HK-2 (cell line): ENCODE results near the gene ZKSCAN1.
A peak's percentile ranks its signal among the peaks of the same experiment; 100 is the strongest.
"Not testable (repeated sequence)": the region's sequence is repeated elsewhere in the genome, so short reads cannot be mapped to it uniquely, and the experiment has no call there.

Experiments
- DNase-seq: peaks from one replicate; pipeline ENCODE4 v3.0.0-alpha.2; 2018; ENCODE audit not compliant: unreplicated experiment

Gene ZKSCAN1

GRCh38 chr7:100003711-100004661, 11.4 kb upstream of the ZKSCAN1 start:
- DNase-seq, result no peak

DNA sequence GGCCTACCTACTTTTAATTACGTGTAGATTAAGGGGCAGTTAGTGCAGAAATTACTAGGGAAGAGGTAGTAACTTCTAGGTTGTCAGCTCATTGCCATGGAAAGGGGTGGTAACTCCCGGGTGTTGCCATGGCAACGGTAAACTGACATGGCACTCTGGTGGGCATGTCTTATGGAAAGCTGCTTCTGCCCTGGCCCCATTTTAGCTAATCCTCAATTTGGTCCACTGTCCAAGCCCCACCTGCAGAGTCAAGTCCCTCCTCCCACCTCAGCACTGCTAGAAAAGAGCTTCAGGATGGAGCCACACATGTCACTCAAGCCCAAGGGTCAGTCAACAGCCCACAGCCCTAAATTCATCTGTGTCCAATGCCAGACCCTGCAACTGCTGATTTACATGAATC, 7.5 kb upstream of the ZKSCAN1 start:
- no peak for DNase-seq

DNA sequence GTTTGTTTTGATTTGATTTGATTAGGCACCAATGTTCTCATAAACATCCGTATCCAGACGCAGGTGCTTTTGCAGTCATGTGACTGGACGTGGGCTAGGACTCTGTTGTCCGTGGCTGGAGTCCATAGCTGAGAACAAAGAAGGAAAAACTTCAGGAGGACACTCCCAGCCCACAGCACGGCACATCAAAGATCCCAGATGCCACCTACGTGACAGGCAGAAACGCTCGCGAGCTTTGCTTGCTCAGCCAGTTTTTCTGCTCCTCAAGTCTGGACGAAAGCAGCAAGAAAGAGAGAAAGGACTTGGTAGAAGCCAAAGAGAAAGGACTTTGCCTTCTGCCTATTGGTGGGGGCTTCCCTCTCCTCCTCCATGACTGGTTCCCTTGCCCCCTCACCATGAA, 6.9 kb upstream of the ZKSCAN1 start:
- no peak for DNase-seq

DNA sequence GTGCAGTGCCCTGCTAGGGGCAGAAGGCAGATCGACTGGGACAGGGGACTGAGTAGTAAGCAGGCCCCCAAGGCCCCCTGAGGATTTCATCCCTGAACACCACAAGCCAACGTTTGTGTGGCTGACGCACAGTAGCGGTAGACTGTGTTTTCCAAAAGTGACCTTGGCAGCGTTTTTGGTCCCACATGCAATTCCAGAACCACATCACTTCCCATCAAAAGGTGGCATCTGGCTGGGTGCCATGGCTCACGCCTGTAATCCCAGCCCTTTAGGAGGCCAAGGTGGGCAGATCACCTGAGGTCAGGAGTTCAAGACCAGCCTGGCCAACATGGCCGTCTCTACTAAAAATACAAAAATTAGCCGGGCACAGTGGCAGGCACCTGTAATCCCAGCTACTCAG, 5.4 kb upstream of the ZKSCAN1 start:
- DNase-seq, result not testable (repeated sequence)

DNA sequence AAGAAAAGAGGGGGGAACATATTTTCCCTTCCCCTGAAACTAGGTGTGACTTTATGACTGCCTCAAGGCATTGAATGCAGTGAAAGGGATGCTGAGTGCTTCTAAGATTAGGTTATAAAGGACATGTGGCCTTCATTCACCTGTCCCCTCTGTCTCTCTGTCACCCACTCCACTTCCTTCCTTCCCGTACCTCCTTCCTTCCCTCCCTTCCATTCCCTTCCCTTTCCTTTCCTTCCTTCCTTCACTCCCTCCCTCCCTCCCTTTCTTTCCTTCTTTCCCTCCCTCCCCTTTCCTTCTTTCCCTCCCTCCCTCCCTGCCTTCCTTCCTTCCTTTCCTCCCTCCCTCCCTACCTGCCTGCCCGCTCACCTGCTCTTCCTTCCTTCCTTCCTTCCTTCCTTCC, 4.5 kb upstream of the ZKSCAN1 start:
- DNase-seq, result no peak

GRCh38 chr7:100011516-100011915, 3.9 kb upstream of the ZKSCAN1 start:
- no peak for DNase-seq

DNA sequence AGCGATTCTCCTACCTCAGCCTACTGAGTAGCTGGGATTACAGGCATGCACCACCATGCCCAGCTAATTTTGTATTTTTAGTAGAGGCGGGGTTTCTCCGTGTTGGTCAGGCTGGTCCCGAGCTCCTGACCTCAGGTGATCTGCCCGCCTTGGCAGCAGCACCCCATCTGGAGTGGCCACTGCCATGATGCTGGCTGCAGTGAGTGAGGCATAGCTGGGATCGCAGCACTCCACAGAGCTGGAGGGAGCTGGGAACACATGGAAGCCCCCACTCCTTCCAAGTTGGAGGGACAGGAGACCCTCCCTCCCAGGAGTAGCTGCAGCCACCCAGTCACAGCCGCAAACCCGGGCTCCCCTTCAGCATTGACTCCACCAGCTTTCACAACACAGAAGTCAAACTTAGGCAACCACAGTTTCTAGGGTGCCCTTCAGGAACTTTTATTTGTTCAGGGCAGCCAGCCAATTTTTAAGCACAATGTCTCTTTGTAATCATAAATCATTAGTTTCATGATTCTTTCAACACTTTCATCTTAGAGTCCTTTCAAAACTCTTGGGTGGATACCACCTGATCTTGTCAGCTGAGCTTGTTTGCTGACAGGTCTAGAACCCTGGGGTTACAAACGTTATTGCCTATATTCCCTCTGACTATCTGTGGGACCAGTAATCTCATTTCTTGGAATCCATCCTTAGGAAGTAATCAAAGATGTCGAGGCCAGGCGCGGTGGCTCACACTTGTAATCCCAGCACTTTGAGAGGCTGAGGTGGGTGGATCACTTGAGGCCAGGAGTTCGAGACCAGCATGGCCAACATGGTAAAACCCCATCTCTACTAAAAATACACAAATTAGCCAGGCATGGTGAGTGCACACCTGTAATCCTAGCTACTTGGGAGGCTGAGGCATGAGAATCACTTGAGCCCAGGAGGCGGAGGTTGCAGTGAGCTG, 2.7 kb upstream of the ZKSCAN1 start:
- DNase-seq, result not testable (repeated sequence)

- peak; percentile 28 for DNase-seq
Observed at GRCh38 chr7:100013328-100013676, 2.1 kb upstream of the ZKSCAN1 start.

DNA sequence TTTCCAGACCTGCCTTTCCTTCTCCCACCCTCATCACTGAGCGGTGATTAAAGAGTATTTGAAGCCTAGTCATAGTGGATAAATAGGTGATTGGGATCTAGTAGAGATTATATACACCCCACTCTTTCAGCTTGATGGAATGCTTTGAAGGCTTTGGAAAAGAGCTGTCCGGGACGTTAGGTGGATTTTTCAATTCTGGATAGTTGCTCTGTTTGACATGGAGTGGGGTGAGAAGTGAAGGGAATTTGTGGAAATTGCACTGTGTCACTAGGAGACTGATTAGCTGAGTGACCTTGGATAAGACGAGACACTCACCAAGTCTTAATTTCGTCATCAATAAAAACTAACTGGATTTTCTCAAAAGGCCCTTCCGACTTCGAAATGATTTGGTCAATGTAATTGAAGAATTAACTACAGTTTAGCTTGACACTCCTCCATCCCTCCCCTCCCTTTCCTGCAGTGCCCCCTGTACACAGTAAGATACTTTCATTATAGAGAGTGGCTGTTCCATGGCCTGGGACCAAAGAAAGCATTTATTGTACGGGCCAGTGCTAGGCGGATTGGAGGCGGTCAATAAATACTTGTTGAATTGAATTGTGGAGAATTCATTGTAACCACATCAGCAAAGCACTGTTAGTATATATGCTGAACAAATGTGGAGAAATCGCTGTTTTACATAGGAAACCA, 962 bp downstream of the ZKSCAN1 start:
- DNase-seq, result peak; percentile 6

DNA sequence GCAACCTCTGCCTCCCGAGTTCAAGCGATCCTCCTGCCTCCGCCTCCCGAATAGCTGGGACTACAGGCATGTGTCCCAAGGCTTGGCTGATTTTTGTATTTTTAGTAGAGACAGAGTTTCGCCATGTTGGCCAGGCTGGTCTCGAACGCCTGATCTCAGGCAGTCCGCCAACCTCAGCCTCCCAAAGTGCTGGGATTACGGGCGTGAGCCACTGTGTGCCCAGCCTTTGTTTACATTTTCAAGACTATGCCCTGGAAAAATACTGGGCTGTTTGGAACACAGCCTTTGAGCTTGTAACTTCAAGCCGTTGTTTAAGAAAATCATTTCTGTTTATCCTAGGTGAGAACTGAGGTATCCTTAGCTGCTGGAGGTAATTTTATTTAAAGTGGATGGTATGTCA, 1.9 kb downstream of the ZKSCAN1 start:
- no peak for DNase-seq

GRCh38 chr7:100017875-100018274, 2.5 kb downstream of the ZKSCAN1 start:
- DNase-seq, result no peak

DNA sequence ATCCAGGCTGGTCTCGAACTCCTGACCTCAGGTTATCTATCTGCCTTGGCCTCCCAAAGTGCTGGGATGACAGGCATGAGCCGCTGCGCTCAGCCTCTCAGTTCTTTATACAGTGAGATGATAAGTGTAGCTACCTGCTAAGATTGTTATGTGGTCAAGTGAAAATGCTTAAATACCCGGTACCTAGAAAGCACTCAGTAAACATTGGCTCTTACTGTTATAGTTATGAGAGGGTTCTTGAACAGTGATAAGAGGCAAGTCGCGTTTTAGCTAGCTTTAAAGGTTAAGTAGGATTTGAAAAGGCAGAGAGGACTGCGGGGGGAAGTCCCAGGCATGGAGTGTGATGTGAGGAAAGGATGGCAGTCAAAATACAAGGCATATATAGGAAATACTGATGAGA, 4.5 kb downstream of the ZKSCAN1 start:
- no peak for DNase-seq

- no peak for DNase-seq
Observed at GRCh38 chr7:100021297-100021696, 5.9 kb downstream of the ZKSCAN1 start.

DNA sequence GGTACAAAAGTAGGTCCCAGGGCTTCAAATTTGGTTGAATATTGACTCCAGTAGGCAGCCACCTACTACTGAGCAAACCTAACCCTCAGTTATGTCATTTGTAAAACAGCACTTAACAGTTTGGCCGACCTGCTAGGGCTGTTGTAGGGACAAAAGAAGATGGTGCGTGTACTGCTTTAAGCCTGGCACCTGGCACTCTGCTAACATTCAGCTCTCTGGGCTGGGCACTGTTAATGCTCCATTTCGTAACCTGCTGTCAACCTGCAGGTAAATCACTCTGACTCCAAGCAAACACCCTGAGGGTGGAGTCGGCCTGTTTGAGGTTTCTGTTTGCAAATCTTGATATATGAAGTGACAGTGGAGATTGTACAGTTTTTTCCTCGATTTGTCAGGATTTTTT, 7.2 kb downstream of the ZKSCAN1 start:
- DNase-seq, result no peak

- DNase-seq, result no peak
Observed at GRCh38 chr7:100023526-100023925, 8.1 kb downstream of the ZKSCAN1 start.

DNA sequence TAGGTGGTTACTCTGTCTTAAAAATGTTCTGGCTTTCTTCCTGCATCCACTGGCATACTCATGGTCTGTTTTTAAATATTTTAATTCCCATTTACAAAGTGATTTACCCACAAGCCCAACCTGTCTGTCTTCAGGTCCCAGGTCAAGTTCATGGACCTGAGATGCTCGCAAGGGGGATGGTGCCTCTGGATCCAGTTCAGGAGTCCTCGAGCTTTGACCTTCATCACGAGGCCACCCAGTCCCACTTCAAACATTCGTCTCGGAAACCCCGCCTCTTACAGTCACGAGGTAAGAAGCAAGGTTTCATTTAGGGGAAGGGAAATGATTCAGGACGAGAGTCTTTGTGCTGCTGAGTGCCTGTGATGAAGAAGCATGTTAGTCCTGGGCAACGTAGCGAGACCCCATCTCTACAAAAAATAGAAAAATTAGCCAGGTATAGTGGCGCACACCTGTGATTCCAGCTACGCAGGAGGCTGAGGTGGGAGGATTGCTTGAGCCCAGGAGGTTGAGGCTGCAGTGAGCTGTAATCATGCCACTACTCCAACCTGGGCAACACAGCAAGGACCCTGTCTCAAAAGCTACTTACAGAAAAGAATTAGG, 8.7 kb downstream of the ZKSCAN1 start:
- no peak for DNase-seq

DNA sequence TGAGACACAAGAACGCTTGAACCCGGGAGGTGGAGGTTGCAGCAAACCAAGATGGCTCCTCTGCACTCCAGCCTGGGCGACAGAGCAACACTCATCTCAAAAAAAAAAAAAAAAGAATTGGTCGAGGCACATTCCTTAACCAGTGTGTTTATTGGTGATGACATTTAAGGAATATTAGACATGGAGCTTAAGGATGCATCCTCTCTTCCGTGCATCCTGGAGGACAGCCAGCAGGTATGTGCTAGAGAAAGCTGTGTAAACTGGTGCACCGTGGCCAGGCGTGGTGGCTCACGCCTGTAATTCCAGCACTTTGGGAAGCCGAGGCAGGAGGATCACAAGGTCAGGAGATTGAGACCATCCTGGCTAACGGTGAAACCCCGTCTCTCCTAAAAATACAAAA, 11.8 kb downstream of the ZKSCAN1 start:
- no peak for DNase-seq

DNA sequence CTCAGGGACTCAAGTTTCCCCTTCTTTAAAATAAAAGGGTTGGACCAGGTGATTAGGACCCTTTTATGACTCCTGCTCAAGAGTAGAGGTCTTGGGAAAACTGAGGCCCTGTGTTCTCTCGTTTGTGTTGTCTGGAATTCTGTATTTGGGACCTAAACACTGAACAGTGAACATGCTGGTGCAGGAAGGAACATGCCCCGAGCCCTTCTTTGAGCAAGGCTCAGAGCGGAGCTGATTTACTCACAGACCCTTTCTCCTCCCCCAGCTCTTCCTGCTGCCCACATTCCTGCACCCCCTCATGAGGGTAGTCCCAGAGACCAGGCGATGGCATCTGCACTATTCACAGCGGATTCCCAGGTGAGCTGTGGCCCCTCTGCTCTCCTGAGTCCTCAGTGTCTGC, 14.2 kb downstream of the ZKSCAN1 start:
- no peak for DNase-seq

DNA sequence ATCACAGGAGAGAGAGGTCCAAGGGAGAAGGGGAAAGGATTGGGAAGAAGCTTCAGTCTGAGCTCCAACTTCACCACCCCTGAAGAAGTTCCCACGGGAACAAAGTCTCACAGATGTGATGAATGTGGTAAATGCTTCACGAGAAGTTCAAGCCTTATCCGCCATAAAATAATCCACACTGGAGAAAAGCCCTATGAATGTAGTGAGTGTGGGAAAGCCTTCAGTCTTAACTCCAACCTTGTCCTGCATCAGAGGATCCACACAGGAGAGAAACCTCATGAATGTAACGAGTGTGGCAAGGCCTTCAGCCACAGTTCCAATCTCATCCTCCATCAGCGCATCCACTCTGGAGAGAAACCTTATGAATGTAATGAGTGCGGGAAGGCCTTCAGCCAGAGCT, 18.1 kb downstream of the ZKSCAN1 start:
- DNase-seq, result no peak

- no peak for DNase-seq
Observed at GRCh38 chr7:100034871-100035510, 19.6 kb downstream of the ZKSCAN1 start.

- no peak for DNase-seq
Observed at GRCh38 chr7:100035876-100036275, 20.5 kb downstream of the ZKSCAN1 start.
